GM18873 (cell line): ENCODE data around the gene SYNGAP1.
"Not testable (repeated sequence)": the region's sequence is repeated elsewhere in the genome, so short reads cannot be mapped to it uniquely, and the experiment has no call there.

Experiments
- ATAC-seq: cut with Tn5 transposase; IDR thresholded peaks from one replicate; pipeline ENCODE4 v1.9.1; 2021; ENCODE audit warnings: mild to moderate bottlenecking, moderate library complexity, moderate number of reproducible peaks; ENCODE audit not compliant: unreplicated experiment, low FRiP score

The SYNGAP1 gene

GRCh38 chr6:33399881-33400280 lies 20.0 kb upstream of the SYNGAP1 start:
- ATAC-seq = not testable (repeated sequence)

DNA sequence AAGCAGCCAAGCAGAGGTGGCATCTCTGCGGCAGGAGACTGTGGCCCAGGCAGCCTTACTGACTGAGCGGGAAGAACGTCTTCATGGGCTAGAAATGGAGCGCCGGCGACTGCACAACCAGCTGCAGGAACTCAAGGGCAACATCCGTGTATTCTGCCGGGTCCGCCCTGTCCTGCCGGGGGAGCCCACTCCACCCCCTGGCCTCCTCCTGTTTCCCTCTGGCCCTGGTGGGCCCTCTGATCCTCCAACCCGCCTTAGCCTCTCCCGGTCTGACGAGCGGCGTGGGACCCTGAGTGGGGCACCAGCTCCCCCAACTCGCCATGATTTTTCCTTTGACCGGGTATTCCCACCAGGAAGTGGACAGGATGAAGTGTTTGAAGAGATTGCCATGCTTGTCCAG lies 15.0 kb upstream of the SYNGAP1 start:
- no peak for ATAC-seq

DNA sequence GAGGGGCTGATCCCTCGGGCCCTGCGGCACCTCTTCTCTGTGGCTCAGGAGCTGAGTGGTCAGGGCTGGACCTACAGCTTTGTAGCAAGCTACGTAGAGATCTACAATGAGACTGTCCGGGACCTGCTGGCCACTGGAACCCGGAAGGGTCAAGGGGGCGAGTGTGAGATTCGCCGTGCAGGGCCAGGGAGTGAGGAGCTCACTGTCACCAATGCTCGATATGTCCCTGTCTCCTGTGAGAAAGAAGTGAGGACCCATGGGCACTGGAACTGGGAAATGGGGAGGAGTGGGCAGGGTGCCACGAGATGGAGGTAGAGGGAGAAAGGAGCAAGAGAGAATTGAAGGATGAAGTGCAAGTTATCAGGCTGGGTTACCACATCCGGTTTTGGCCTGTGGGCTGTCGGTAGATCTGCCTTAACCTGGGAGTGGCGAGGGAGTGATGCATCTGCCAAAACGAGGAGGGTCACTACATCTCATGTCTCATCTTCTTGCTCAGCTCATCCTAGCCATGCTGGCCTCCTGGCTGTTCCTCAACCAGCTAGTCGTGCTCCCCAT lies 14.4 kb upstream of the SYNGAP1 start:
- ATAC-seq = no peak

DNA sequence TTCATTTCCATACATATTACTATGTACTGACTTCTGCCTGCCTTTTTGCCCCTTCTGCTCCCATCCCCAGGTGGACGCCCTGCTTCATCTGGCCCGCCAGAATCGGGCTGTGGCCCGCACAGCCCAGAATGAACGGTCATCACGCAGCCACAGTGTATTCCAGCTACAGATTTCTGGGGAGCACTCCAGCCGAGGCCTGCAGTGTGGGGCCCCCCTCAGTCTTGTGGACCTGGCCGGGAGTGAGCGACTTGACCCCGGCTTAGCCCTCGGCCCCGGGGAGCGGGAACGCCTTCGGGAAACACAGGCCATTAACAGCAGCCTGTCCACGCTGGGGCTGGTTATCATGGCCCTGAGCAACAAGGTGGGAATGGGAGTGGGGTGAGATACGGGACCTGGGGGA lies 13.7 kb upstream of the SYNGAP1 start:
- no peak for ATAC-seq

DNA sequence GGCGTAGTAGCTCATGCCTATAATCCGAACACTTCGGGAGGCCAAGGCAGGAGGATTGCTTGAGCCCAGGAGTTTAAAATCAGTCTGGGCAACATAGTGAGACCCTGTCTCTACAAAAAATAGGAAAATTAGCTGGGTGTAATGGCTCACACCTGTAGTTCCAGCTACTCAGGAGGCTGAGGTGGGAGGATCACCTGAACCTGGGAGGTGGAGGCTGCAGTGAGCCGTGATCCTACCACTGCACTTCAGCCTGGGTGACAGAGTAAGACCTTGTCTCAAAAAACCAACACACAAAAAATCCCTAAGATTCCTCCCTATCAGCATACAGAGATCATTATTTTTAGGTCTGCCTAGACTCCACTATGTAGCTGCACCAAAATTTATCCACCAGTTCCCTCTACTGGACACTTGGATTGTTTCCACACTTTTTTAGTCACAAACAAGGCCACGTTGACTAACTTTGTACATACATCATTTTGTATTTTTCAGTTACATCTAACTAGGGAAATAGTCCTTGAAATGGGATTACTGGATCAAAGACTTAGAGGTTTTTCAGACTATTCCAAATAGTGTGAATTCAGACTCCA lies 12.6 kb upstream of the SYNGAP1 start:
- no peak for ATAC-seq

DNA sequence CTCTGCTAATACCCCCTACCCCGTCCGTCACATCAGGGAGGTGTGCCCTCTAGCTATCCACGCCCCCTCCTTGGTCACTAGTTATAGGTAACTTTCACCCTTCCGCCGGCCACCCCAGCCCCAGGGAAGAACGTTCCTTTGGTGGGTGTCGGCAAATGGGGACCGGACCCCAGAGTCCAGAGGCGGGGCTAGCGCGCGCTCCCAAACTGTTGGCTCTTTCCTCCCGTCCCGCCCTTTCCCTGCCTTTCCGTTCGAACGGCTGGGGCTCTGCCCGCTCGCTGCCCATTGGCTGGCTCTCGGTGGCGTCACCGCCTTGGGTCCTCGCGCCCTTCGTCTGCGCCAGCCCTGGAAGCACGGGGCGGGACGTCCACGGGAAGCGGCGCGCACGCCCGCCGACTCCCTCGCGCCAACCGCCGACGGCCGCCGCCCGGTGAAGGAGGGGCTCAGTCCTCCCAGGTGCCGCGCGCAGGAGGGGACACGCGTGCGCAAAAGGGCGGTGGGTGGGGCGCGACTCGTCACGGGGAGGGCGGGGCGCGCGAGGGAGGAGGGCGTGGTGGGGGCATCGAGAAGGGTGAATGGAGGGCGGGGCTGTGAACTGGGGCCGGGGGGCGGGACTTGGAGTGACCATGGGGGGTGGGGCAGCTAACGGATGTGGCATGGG lies 9.7 kb upstream of the SYNGAP1 start:
- ATAC-seq = peak; percentile 67

GRCh38 chr6:33410711-33411631 lies 8.9 kb upstream of the SYNGAP1 start, which contains the start of gene PHF1:
Gene PHF1, plus strand, starts transcription at chr6:33411014. Its CDS starts 1,250 bp downstream, at chr6:33412264.
- ATAC-seq = peak; percentile 31

- no peak for ATAC-seq
Measured at GRCh38 chr6:33411632-33412005, 8.2 kb upstream of the SYNGAP1 start.

DNA sequence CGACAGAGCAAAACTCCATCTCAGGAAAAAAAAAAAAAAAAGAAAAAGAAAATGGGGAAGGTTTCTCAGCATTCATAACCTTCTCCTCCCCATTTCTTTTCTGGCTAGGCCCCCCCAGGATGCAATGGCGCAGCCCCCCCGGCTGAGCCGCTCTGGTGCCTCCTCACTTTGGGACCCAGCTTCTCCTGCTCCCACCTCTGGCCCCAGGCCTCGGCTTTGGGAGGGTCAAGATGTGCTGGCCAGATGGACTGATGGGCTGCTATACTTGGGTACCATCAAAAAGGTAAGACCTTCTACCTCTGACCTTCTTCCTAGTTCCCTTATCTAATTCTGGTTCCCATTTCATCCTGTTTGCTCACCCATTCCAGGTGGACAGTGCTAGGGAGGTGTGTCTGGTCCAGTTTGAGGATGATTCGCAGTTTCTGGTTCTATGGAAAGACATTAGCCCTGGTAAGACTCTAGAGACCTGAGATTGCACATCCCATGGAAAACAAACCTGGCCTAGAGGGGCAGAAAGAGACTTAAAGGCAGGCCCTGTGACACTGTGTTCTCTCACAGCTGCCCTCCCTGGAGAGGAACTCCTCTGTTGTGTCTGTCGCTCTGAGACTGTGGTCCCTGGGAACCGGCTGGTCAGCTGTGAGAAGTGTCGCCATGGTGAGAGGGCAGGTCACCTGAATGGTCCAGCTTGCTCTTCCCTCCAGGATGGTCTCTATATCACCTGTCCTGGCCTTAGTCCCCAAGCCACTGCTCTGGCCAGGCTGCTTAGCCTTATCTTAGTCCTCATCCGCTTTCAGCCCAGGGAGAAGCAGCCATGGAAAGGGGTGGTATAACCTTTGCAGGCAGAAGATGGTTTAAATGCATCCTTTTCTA lies 7.5 kb upstream of the SYNGAP1 start:
- no peak for ATAC-seq

- ATAC-seq = no peak
Measured at GRCh38 chr6:33413241-33414120, 6.4 kb upstream of the SYNGAP1 start.

DNA sequence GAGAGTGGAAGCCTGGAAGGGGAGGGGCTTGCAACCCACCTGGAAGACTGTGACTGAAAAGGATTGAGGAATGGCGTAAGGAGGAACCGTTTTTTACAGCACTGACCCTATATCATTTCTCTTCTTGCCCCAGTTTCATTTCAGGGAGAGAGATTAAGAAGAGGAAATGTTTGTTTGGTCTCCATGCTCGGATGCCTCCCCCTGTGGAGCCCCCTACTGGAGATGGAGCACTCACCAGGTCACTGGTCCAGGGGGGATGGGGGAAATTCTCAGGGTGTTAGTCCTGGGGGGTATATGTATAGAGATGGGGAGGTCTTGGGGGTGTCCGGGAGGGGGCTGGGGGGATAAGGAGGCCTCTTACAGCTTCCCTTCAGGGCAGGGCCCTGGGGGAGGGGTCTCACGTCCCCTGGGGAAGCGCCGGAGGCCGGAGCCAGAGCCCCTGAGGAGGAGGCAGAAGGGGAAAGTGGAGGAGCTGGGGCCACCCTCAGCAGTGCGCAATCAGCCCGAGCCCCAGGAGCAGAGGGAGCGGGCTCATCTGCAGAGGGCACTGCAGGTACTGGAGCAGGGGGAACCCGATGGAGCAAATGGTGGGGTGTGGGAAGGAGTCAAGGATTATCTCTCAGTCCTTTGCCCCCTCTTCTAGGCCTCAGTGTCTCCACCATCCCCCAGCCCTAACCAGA lies 5.1 kb upstream of the SYNGAP1 start:
- ATAC-seq = no peak

DNA sequence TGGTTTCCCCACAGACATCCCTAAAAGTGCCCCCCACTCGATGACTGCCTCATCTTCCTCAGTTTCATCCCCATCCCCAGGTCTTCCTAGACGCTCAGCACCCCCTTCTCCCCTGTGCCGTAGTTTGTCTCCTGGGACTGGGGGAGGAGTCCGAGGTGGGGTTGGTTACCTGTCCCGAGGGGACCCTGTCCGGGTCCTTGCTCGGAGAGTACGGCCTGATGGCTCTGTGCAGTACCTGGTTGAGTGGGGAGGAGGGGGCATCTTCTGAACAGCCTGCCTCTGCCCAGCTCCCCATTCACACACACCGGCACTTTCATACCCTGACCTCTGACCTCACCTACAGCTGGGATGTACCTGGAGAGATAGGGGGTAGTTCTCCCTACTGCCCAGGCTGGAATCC lies 4.0 kb upstream of the SYNGAP1 start:
- ATAC-seq = no peak

- ATAC-seq = no peak
Measured at GRCh38 chr6:33416386-33417127, 3.3 kb upstream of the SYNGAP1 start.

- no peak for ATAC-seq
Measured at GRCh38 chr6:33417128-33417902, 2.5 kb upstream of the SYNGAP1 start.

GRCh38 chr6:33417903-33418689 lies 1.8 kb upstream of the SYNGAP1 start, which contains the start of gene CUTA:
Gene CUTA, minus strand, starts transcription at chr6:33418107. Its CDS starts 107 bp downstream, at chr6:33418000.
- ATAC-seq = peak; percentile 84

GRCh38 chr6:33418690-33419291 lies 1.1 kb upstream of the SYNGAP1 start:
- no peak for ATAC-seq
